ENCODE results near the gene RBL2. TPM values are rescaled to one million over a fixed set of nuclear protein-coding genes. Genes with fewer than 3 reads are reported as not detected.

Gene RBL2
- total and polyA plus RNA-seq, 2 of the 13 experiments (the other 11 are each of a cell fraction or from before 2014, with no cell fraction given), result 41.2 to 60.9 TPM

- TF ChIP-seq ZFP91 (CRISPR knock-in tag; IDR thresholded peaks at IDR 0.05; ENCODE audit: borderline replicate concordance) (peak; percentile 85), ZFP36L1 (CRISPR knock-in tag; IDR thresholded peaks at IDR 0.05) (peak; percentile 45; the same call in 1 of the 2 replicates), NR1H2 (CRISPR knock-in tag; IDR thresholded peaks at IDR 0.05; ENCODE audit: borderline replicate concordance, low read depth) (no peak), DPF2 (CRISPR knock-in tag; IDR thresholded peaks at IDR 0.05; ENCODE audit: borderline replicate concordance, low read depth) (peak; percentile 61; the same call in 1 of the 2 replicates), GPN1 (CRISPR knock-in tag; IDR thresholded peaks at IDR 0.05; ENCODE audit: borderline replicate concordance) (no peak), KDM1A (CRISPR knock-in tag; IDR thresholded peaks at IDR 0.05) (peak; percentile 26; the same call in 1 of the 2 replicates), TFAP4 (IDR thresholded peaks at IDR 0.05; ENCODE audit: borderline replicate concordance, low read depth) (peak; percentile 72), PCBP2 (optimal IDR thresholded peaks at IDR 0.05; ENCODE audit: low read depth, low read length, poor library complexity, severe bottlenecking) (no peak), CEBPG (CRISPR knock-in tag; IDR thresholded peaks at IDR 0.05) (peak; percentile 60), RBM39 (IDR thresholded peaks at IDR 0.05; ENCODE audit: low read depth, low read length, poor library complexity, severe bottlenecking) (no peak), GLI4 (CRISPR knock-in tag; IDR thresholded peaks at IDR 0.05; ENCODE audit: borderline replicate concordance) (no peak), ZNF329 (CRISPR knock-in tag; IDR thresholded peaks at IDR 0.05; ENCODE audit: low read depth) (no peak), ZNF552 (CRISPR knock-in tag; IDR thresholded peaks at IDR 0.05; ENCODE audit: borderline replicate concordance) (no peak; the same call in 1 of the 2 replicates), KDM5B (CRISPR knock-in tag; IDR thresholded peaks at IDR 0.05; ENCODE audit: borderline replicate concordance) (peak; percentile 79)
- TF ChIP-seq, protein P1, sequence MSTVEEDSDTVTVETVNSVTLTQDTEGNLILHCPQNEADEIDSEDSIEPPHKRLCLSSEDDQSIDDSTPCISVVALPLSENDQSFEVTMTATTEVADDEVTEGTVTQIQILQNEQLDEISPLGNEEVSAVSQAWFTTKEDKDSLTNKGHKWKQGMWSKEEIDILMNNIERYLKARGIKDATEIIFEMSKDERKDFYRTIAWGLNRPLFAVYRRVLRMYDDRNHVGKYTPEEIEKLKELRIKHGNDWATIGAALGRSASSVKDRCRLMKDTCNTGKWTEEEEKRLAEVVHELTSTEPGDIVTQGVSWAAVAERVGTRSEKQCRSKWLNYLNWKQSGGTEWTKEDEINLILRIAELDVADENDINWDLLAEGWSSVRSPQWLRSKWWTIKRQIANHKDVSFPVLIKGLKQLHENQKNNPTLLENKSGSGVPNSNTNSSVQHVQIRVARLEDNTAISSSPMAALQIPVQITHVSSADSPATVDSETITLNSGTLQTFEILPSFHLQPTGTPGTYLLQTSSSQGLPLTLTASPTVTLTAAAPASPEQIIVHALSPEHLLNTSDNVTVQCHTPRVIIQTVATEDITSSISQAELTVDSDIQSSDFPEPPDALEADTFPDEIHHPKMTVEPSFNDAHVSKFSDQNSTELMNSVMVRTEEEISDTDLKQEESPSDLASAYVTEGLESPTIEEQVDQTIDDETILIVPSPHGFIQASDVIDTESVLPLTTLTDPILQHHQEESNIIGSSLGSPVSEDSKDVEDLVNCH (CRISPR knock-in tag; IDR thresholded peaks at IDR 0.05), result no peak
- TF ChIP-seq, protein P2, sequence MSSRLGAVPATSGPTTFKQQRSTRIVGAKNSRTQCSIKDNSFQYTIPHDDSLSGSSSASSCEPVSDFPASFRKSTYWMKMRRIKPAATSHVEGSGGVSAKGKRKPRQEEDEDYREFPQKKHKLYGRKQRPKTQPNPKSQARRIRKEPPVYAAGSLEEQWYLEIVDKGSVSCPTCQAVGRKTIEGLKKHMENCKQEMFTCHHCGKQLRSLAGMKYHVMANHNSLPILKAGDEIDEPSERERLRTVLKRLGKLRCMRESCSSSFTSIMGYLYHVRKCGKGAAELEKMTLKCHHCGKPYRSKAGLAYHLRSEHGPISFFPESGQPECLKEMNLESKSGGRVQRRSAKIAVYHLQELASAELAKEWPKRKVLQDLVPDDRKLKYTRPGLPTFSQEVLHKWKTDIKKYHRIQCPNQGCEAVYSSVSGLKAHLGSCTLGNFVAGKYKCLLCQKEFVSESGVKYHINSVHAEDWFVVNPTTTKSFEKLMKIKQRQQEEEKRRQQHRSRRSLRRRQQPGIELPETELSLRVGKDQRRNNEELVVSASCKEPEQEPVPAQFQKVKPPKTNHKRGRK (CRISPR knock-in tag; IDR thresholded peaks at IDR 0.05), result 0 out of 2 replicates have a peak, but pooled peaks have one; percentile 50
Measured at GRCh38 chr16:53511403-53512280, 77.4 kb downstream of the RBL2 start (continued).

Measured in HepG2 (cell line).